Endothelial cell of umbilical vein (primary cell): Measurements from ENCODE around the gene ANXA9. TPM values are rescaled to one million over a fixed set of nuclear protein-coding genes. Genes with fewer than 3 reads are reported as not detected.

Source experiments
- BruUV-seq: library from RNA; stranded (reverse); fragments of 400-500 nt; replicated peaks from 2 replicates; lab custom pipeline; 2021; lab: Mats Ljungman, UMichigan
- CTCF ChIA-PET: fragments of 300-600, 350-600 bp; sonication (Branson Sonifier 250); formaldehyde crosslinking; loops from one replicate; lab custom pipeline; 2021; ENCODE audit warnings: antibody characterized with exemption, inconsistent platforms; lab: Charles Lee
- POLR2A ChIA-PET: fragments of 300-600, 350-600 bp; sonication (Branson Sonifier 250); formaldehyde crosslinking; loops from one replicate; lab custom pipeline; 2021; ENCODE audit warnings: antibody characterized with exemption, inconsistent platforms; lab: Charles Lee
- DNase-seq: peaks from one replicate; pipeline ENCODE4 v3.0.0-alpha.2; 2011; ENCODE audit warnings: low read depth, low spot score
- FAIRE-seq: peaks from 2 replicates; lab custom pipeline; 2011; peaks lifted over from hg19 to GRCh38; lab: Jason Lieb, UNC
- H2AFZ ChIP-seq: 2 replicates; pipeline ENCODE4 v1.6.0; 2012; ENCODE audit warnings: low read depth, low read length, control low read depth, inconsistent platforms
- H3K27ac ChIP-seq: 2 replicates; pipeline ENCODE4 v1.5.1; 2011; ENCODE audit warnings: low read depth, mild to moderate bottlenecking, control low read depth, low read length, moderate library complexity; ENCODE audit not compliant: insufficient read depth
- H3K27me3 ChIP-seq, 2 experiments: 2 replicates each; pipeline versions ENCODE4 v1.6.0 to v1.6.1; 2011; ENCODE audit warnings: low read length in 2 of 2, mixed read lengths in 1 of 2; ENCODE audit not compliant: control insufficient read depth in 2 of 2, insufficient read depth in 2 of 2
- H3K36me3 ChIP-seq, 2 experiments: 2 replicates in 1 of 2; 3 replicates in 1 of 2; pipeline ENCODE4 v1.5.1; 2011; ENCODE audit warnings: low read length in 2 of 2, mild to moderate bottlenecking in 1 of 2, moderate library complexity in 1 of 2; ENCODE audit not compliant: control insufficient read depth in 2 of 2, insufficient read depth in 2 of 2; ENCODE audit errors: extremely low read depth in 1 of 2
- H3K4me1 ChIP-seq: 3 replicates; pipeline ENCODE4 v1.5.1; 2011; ENCODE audit warnings: mild to moderate bottlenecking, low read length; ENCODE audit not compliant: control insufficient read depth, insufficient read depth; ENCODE audit errors: extremely low read depth
- H3K4me2 ChIP-seq: 2 replicates; pipeline ENCODE4 v1.6.1; 2011; ENCODE audit warnings: low read length, control low read depth, mixed read lengths; ENCODE audit not compliant: insufficient read depth
- H3K4me3 ChIP-seq, 3 experiments: fragments of 200-600 bp in 1 of 3; sonication (generic), shearing (Covaris generic) in 1 of 3; replicated peaks in 1 of 3; 2 replicates each; pipeline ENCODE4 v1.5.1; 2011 to 2016; ENCODE audit warnings: control low read depth in 3 of 3, low read length in 3 of 3, mild to moderate bottlenecking in 2 of 3, inconsistent platforms in 1 of 3, low read depth in 1 of 3, moderate library complexity in 1 of 3; ENCODE audit not compliant: insufficient read depth in 1 of 3
- H3K79me2 ChIP-seq: 2 replicates; pipeline ENCODE4 v1.6.0; 2012; ENCODE audit warnings: low read length, inconsistent platforms; ENCODE audit not compliant: control insufficient read depth, insufficient read depth
- H3K9ac ChIP-seq: replicated peaks from 2 replicates; pipeline ENCODE3; 2011; ENCODE audit warnings: low read length, control low read depth; ENCODE audit not compliant: insufficient read depth; ENCODE audit errors: extremely low read depth
- H3K9me1 ChIP-seq: replicated peaks from 3 replicates; pipeline ENCODE4 v1.6.0; 2011; ENCODE audit warnings: mild to moderate bottlenecking, low read length; ENCODE audit not compliant: control insufficient read depth, insufficient read depth; ENCODE audit errors: extremely low read depth
- H3K9me3 ChIP-seq: replicated peaks from 2 replicates; pipeline ENCODE4 v1.5.1; 2012; ENCODE audit warnings: low read length, inconsistent platforms; ENCODE audit not compliant: control insufficient read depth, insufficient read depth
- H4K20me1 ChIP-seq: replicated peaks from 2 replicates; pipeline ENCODE3; 2011; ENCODE audit warnings: mild to moderate bottlenecking, low read length; ENCODE audit not compliant: control insufficient read depth, insufficient read depth; ENCODE audit errors: extremely low read depth
- EZH2 ChIP-seq: IDR thresholded peaks from 2 replicates; pipeline ENCODE4 v1.6.1; 2012; ENCODE audit warnings: borderline replicate concordance, low read depth, mild to moderate bottlenecking, moderate library complexity, low read length, inconsistent platforms; ENCODE audit not compliant: severe bottlenecking
- FOS ChIP-seq: IDR thresholded peaks from 2 replicates; pipeline ENCODE4 v1.6.1; 2011; ENCODE audit warnings: mild to moderate bottlenecking, low read length, moderate library complexity, borderline replicate concordance; ENCODE audit not compliant: insufficient read depth
- GATA2 ChIP-seq: IDR thresholded peaks from 2 replicates; pipeline ENCODE4 v1.7.0; 2011; ENCODE audit warnings: low read depth, mild to moderate bottlenecking, moderate library complexity, mixed read lengths, low read length; ENCODE audit not compliant: insufficient read length, insufficient read depth
- JUN ChIP-seq: IDR thresholded peaks from 2 replicates; pipeline ENCODE4 v1.6.1; 2011; ENCODE audit warnings: borderline replicate concordance, low read depth; ENCODE audit not compliant: insufficient read length, insufficient read depth
- MYC ChIP-seq: IDR thresholded peaks from one replicate; pipeline ENCODE4 v1.6.1; 2011; ENCODE audit warnings: mild to moderate bottlenecking, low read depth, low read length
- POLR2A ChIP-seq: IDR thresholded peaks from 2 replicates; pipeline ENCODE4 v1.6.1; 2012; ENCODE audit warnings: low read depth, mild to moderate bottlenecking, control low read depth, low read length
- POLR2AphosphoS5 ChIP-seq: IDR thresholded peaks from 2 replicates; pipeline ENCODE4 v1.6.1; 2012; ENCODE audit warnings: low read depth, mild to moderate bottlenecking, control low read depth, low read length, moderate library complexity; ENCODE audit not compliant: insufficient read depth
- dilution Hi-C: fragments of 300-500 bp; cut with MboI; formaldehyde crosslinking; loops from one replicate; pipeline ENCODE4 v1.15.0; 2019; ENCODE audit warnings: low sequenced_read_pairs; ENCODE audit not compliant: extremely low pct_ligation_motif_present
- intact Hi-C: fragments of 100-400 bp; cut with micrococcal nuclease; formaldehyde crosslinking; loops from one replicate; pipeline ENCODE4 v1.10.0; 2022
- polyA plus RNA-seq, 4 experiments: library from polyadenylated mRNA; depleted of rRNA in 3 of 4; stranded (reverse) in 3 of 4; unstranded in 1 of 4; fragments of >200 nt; gene quantifications; 2 replicates each; pipeline versions ENCODE4 v1.2.1 to v1.2.3, GENCODE V29; 2011 to 2012; ENCODE audit warnings: missing spikeins in 1 of 4
- total RNA-seq: library from RNA; stranded (reverse); gene quantifications from 2 replicates; pipeline ENCODE4 v1.2.3, GENCODE V29; 2021
- TF ChIP-seq, protein P1 (sequence below), 2 donors: IDR thresholded peaks; 1 replicate in 1 of 2; 2 replicates in 1 of 2; pipeline ENCODE4 v1.5.1; 2011; ENCODE audit warnings: low read length in 2 of 2, mild to moderate bottlenecking in 2 of 2, moderate library complexity in 2 of 2, control low read depth in 1 of 2, inconsistent platforms in 1 of 2, low read depth in 1 of 2; ENCODE audit not compliant: insufficient read depth in 1 of 2; ENCODE audit errors: extremely low read depth in 1 of 2
- TF ChIP-seq, protein P2 (sequence below): IDR thresholded peaks from 2 replicates; pipeline ENCODE4 v1.6.1; 2011; ENCODE audit not compliant: insufficient read depth, insufficient read length

ANXA9 gene
- total and polyA plus RNA-seq, 2 donors (not counting 3 experiments of a cell fraction or from before 2014, with no cell fraction given): not detected

DNA sequence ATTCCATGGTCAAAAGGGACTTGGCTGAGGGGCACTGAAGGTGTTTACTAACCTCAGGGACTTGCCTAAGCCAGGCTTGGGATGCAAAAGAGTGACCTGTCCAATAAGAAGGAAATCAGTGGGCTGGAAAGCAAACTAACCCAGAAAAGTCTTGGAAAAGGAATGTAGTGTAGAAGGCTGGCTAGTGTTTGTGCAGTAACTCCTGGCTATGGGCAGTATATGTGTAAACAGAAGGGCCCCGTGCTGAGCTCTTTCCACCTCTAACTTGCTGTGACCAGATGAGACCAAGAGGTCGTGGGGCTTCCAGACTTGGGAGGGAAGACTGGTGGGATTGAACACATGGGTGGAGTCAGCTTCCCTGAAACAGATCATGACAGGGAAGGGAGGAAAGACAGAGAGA, 20.5 kb downstream of the ANXA9 start:
- no TSS peak for BruUV-seq
- dilution Hi-C loops (no loop called here), intact Hi-C loops (no loop called here)
- no peak overlapping the region for H3K27ac ChIP-seq
- ChIA-PET POLR2A (no interaction called here), CTCF (interaction anchor here (0.8 to 12.3 kb wide), 2 partner anchors 21 to 97 kb away, joined by 3 to 278 read pairs; partner anchors contain the start of genes ANXA9 and CERS2)
- DNase-seq: no peak
- no peaks in the 10 kb centered on the region for H4K20me1 ChIP-seq
- no peak overlapping the region for H3K9ac ChIP-seq
- no peaks in the 10 kb centered on the region for H3K9me1 ChIP-seq
- no peaks in the 10 kb centered on the region for H3K79me2 ChIP-seq
- H2AFZ ChIP-seq: no peak overlapping the region
- H3K27me3 ChIP-seq: no peaks in the 10 kb centered on the region
- no peak for FAIRE-seq
- no peaks in the 10 kb centered on the region for H3K9me3 ChIP-seq
- H3K4me2 ChIP-seq: no peak overlapping the region
- no peak overlapping the region for H3K4me3 ChIP-seq
- peaks cover 0 to 3% of the 10 kb centered on the region in 2 experiments for H3K36me3 ChIP-seq
- TF ChIP-seq POLR2AphosphoS5 (no peak), EZH2 (no peak), JUN (no peak), MYC (no peak), FOS (no peak), POLR2A (no peak), GATA2 (no peak)
- TF ChIP-seq, protein P1, sequence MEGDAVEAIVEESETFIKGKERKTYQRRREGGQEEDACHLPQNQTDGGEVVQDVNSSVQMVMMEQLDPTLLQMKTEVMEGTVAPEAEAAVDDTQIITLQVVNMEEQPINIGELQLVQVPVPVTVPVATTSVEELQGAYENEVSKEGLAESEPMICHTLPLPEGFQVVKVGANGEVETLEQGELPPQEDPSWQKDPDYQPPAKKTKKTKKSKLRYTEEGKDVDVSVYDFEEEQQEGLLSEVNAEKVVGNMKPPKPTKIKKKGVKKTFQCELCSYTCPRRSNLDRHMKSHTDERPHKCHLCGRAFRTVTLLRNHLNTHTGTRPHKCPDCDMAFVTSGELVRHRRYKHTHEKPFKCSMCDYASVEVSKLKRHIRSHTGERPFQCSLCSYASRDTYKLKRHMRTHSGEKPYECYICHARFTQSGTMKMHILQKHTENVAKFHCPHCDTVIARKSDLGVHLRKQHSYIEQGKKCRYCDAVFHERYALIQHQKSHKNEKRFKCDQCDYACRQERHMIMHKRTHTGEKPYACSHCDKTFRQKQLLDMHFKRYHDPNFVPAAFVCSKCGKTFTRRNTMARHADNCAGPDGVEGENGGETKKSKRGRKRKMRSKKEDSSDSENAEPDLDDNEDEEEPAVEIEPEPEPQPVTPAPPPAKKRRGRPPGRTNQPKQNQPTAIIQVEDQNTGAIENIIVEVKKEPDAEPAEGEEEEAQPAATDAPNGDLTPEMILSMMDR (IDR thresholded peaks at IDR 0.05; ENCODE audit: extremely low read depth in 1 of 2, insufficient read depth in 1 of 2, low read depth in 1 of 2, low read length in 2 of 2): no peak
- TF ChIP-seq, protein P2, sequence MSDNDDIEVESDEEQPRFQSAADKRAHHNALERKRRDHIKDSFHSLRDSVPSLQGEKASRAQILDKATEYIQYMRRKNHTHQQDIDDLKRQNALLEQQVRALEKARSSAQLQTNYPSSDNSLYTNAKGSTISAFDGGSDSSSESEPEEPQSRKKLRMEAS: no peak
- peaks cover 28% of the 10 kb centered on the region for H3K4me1 ChIP-seq
